Transverse colon (tissue), 4 donors: ENCODE data around the gene DOCK7. TPM values are rescaled to one million over a fixed set of nuclear protein-coding genes. Genes with fewer than 3 reads are reported as not detected.

Source experiments
- DNase-seq: peaks from one replicate; pipeline ENCODE4 v3.0.0-alpha.2; 2019
- H3K27ac ChIP-seq, 4 donors: fragments of 200-600 bp; sonication (generic); 2 replicates each; pipeline ENCODE4 v1.5.1; 2016 to 2018; ENCODE audit warnings: inconsistent platforms in 4 of 4
- H3K27me3 ChIP-seq: fragments of 200-600 bp; sonication (generic); 2 replicates; pipeline ENCODE4 v1.5.1; 2017; ENCODE audit warnings: inconsistent platforms
- H3K36me3 ChIP-seq, 4 donors: fragments of 200-600 bp; sonication (generic); 2 replicates each; pipeline ENCODE4 v1.5.1; 2017 to 2019; ENCODE audit warnings: inconsistent platforms in 4 of 4
- H3K4me1 ChIP-seq, 4 donors: fragments of 200-600 bp; sonication (generic); 2 replicates each; pipeline ENCODE4 v1.5.1; 2017 to 2020; ENCODE audit warnings: inconsistent platforms in 4 of 4
- H3K4me3 ChIP-seq, 4 donors: fragments of 200-600 bp; sonication (generic); 1 replicate in 1 of 4; 2 replicates in 3 of 4; pipeline versions ENCODE4 v1.5.1 to v1.6.1; 2017 to 2019; ENCODE audit warnings: inconsistent platforms in 4 of 4
- H3K9me3 ChIP-seq, 2 donors: fragments of 200-600 bp; sonication (generic); 2 replicates each; pipeline ENCODE4 v1.5.1; 2017 to 2019; ENCODE audit warnings: inconsistent platforms in 2 of 2
- CTCF ChIP-seq, 5 experiments: fragments of 200-600 bp in 3 of 5; fragments of 450-650 bp in 2 of 5; sonication (generic) in 3 of 5; IDR thresholded peaks; 1 replicate in 2 of 5; 2 replicates in 3 of 5; pipeline ENCODE4 v1.5.1; 2016 to 2017; ENCODE audit warnings: antibody characterized with exemption in 5 of 5, inconsistent platforms in 3 of 5, mild to moderate bottlenecking in 2 of 5, moderate library complexity in 1 of 5
- EP300 ChIP-seq: sonication (generic); formaldehyde crosslinking; IDR thresholded peaks from one replicate; pipeline ENCODE4 v1.6.1; 2017; ENCODE audit warnings: antibody characterized with exemption, low read depth
- POLR2A ChIP-seq: fragments of 450-650 bp; IDR thresholded peaks from one replicate; pipeline ENCODE4 v1.6.1; 2016; ENCODE audit warnings: antibody characterized with exemption, mild to moderate bottlenecking, moderate library complexity
- POLR2AphosphoS5 ChIP-seq, 3 donors: sonication (generic); formaldehyde crosslinking; IDR thresholded peaks; one replicate each; pipeline ENCODE4 v1.6.1; 2016; ENCODE audit warnings: antibody characterized with exemption in 3 of 3
- WGBS, 2 donors: methylation state at CpG; one replicate each; pipeline ENCODE4 v1.1.5; 2018; ENCODE audit warnings: low coverage in 1 of 2; 5-methylcytosine and 5-hydroxymethylcytosine counted together
- in situ Hi-C, 4 donors: fragments of 200-750 bp; cut with MboI; loops; one replicate each; pipeline versions ENCODE4 v1.15.0 to v1.15.1; 2017; ENCODE audit warnings: low sequenced_read_pairs in 3 of 4, low pct_ligation_motif_present in 1 of 4, low pct_unique_long_range_greater_than_20kb in 1 of 4
- intact Hi-C: fragments of 100-400 bp; cut with DNase I; formaldehyde crosslinking; loops from one replicate; pipeline ENCODE4 v1.15.1; 2023; ENCODE audit warnings: low total_unique reads
- total RNA-seq, 4 donors: library from RNA; depleted of rRNA; stranded (reverse); fragments of >200 nt; gene quantifications; one replicate each; pipeline ENCODE4 v1.1.0, GENCODE V29; 2016

DOCK7 gene
- total RNA-seq, 4 donors from 2014 or later = 33.7 to 138 (median 58.1) TPM

DNA sequence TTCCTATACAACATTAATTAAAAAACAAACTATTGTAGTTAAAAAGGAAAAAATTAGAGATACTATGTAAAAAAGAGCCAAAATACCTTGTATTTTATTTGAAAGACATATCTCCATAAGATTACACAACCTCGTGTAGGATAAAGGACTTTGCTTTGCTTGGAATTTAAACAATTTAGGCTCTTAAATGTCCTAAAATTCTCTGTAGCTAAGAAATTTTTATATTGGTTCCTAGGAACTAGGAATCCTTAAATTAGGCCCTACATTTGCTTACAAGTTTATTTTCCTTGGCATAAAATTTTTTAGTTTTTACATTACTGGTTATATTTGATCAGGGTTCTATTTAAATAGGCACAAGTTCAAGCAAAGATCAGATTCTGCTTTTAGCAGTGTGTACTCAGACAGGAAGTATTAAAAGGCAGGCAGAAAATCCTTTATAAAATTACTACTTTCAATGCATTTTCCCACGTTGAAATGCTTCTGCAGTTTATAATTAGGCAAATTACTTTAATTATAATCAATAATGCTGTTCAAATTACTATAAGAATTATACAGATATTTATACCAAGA, 94.3 kb downstream of the DOCK7 start:
- intact Hi-C loops (no loop called here), in situ Hi-C loops (no loop called here)
- no peak overlapping the region for H3K4me3 ChIP-seq
- H3K27ac ChIP-seq = no peak overlapping the region
- whole genome bisulfite sequencing, 2 donors = 38 to 47% methylated on average over 2 of the region's 2 CpGs
- no peaks in the 10 kb centered on the region for H3K9me3 ChIP-seq
- no peak for DNase-seq
- H3K27me3 ChIP-seq = no peaks in the 10 kb centered on the region
- H3K4me1 ChIP-seq = no peaks in the 10 kb centered on the region
- TF ChIP-seq CTCF (IDR thresholded peaks at IDR 0.05) (no peak), POLR2A (no peak), POLR2AphosphoS5 (IDR thresholded peaks at IDR 0.05) (no peak), EP300 (no peak)
- peaks cover 0 to 3% (median 0%) of the 10 kb centered on the region in 4 donors for H3K36me3 ChIP-seq

- Histone ChIP-seq H3K4me1 (no peaks in the 10 kb centered on the region), H3K9me3 (no peaks in the 10 kb centered on the region), H3K27ac (no peak overlapping the region), H3K4me3 (no peak overlapping the region), H3K36me3 (no peaks in the 10 kb centered on the region), H3K27me3 (no peaks in the 10 kb centered on the region)
- intact Hi-C loops = no loop called here
- in situ Hi-C loops = no loop called here
- TF ChIP-seq CTCF (IDR thresholded peaks at IDR 0.05) (no peak), POLR2AphosphoS5 (IDR thresholded peaks at IDR 0.05) (no peak), POLR2A (no peak), EP300 (no peak)
- 63% methylated on average over 1 of the region's 1 CpG; no CpG with 5 or more reads in 1 of the 2 donors for WGBS, 2 donors
- DNase-seq = no peak
Measured at GRCh38 chr1:62590970-62591368, 97.2 kb downstream of the DOCK7 start.

DNA sequence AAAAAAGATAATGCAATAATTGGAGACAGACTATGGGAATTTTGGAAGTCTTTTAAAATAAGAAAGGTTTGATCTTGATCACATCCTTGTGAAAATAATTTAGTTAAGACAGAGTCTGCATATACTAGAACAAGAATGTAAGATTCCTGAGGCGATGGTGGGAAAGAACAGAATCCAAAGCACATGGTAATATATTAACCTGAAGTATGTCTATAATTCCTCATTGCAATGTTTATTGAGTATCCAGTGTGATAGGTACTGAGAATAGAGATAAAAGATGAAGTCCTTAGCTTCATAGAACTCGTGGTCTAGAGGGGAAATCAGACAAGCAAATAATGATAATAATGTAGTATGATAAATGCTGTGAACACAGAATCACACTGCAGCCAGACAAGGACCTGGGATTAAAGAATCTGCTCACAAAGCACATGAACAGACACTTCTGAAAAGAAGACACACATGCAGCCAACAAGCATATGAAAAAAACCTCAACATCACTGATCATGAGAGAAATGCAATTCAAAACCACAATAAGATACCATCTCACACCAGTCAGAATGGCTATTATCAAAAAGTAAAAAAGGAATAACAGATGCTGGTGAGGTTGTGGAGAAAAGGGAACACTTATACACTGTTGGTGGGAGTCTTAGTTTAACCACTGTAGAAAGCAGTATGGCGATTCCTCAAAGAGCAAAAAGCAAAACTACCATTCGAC, 97.8 kb downstream of the DOCK7 start:
- Histone ChIP-seq H3K27ac (no peak overlapping the region), H3K9me3 (no peaks in the 10 kb centered on the region), H3K27me3 (no peaks in the 10 kb centered on the region), H3K36me3 (no peaks in the 10 kb centered on the region), H3K4me1 (no peaks in the 10 kb centered on the region), H3K4me3 (no peak overlapping the region)
- in situ Hi-C loops (no loop called here), intact Hi-C loops (no loop called here)
- 67 to 76% methylated on average over 4 of the region's 4 CpGs for WGBS, 2 donors
- no peak for DNase-seq
- TF ChIP-seq EP300 (no peak), POLR2A (no peak), CTCF (IDR thresholded peaks at IDR 0.05) (no peak), POLR2AphosphoS5 (IDR thresholded peaks at IDR 0.05) (no peak)

DNA sequence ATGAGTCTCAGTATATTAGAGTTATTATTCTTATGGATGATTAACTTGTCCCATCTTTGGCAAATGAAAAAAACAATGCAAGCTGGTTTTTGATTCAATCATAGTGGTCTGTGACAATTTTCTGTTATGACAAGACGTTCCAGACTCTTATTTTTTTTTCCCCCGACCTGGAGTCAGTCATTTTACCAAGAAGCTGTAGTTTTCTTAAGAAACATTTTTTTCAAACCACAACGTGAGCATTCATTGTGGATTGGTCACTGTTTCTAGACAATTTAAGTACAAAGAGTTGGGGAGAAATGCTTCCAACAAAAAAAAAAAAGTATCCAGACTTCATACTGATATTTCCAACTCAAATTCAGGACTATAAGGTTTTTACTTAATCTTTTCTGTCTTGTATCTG, 98.9 kb downstream of the DOCK7 start:
- no peaks in the 10 kb centered on the region for H3K9me3 ChIP-seq
- in situ Hi-C loops = no loop called here
- no peak overlapping the region for H3K4me3 ChIP-seq
- peaks cover 0 to 5% (median 0%) of the 10 kb centered on the region in 4 donors for H3K36me3 ChIP-seq
- TF ChIP-seq EP300 = no peak
- no peak for TF ChIP-seq POLR2A
- no peak for TF ChIP-seq CTCF (IDR thresholded peaks at IDR 0.05)
- TF ChIP-seq POLR2AphosphoS5 (IDR thresholded peaks at IDR 0.05) = no peak
- no peak for DNase-seq
- intact Hi-C loops = no loop called here
- H3K27me3 ChIP-seq = no peaks in the 10 kb centered on the region
- 78 to 86% methylated on average over 3 of the region's 3 CpGs for WGBS, 2 donors
- no peak overlapping the region for H3K27ac ChIP-seq
- H3K4me1 ChIP-seq = no peaks in the 10 kb centered on the region
